Ovary (tissue), 9 donors: Measurements from ENCODE around the gene TNFRSF1B. TPM values are rescaled to one million over a fixed set of nuclear protein-coding genes. Genes with fewer than 3 reads are reported as not detected.
A peak's percentile ranks its signal among the peaks of the same experiment; 100 is the strongest.

ENCODE experiments used
- DNase-seq, 5 donors: peaks; one replicate each; pipeline ENCODE4 v3.0.0-alpha.2; 2019 to 2020
- H3K27ac ChIP-seq, 2 donors: fragments of 200-600 bp; one replicate each; pipeline versions ENCODE4 v1.5.1 to v1.8.0; 2019 to 2022
- H3K27me3 ChIP-seq: fragments of 200-600 bp; one replicate; pipeline ENCODE4 v1.8.0; 2022
- H3K36me3 ChIP-seq: fragments of 200-600 bp; sonication (generic); one replicate; pipeline ENCODE4 v1.5.1; 2019
- H3K4me1 ChIP-seq: one replicate; pipeline ENCODE4 v1.8.1; 2013; ENCODE audit warnings: mild to moderate bottlenecking, moderate library complexity; ENCODE audit not compliant: insufficient read depth
- H3K4me3 ChIP-seq: fragments of 200-600 bp; sonication (generic); one replicate; pipeline ENCODE4 v1.5.1; 2017
- H3K9me3 ChIP-seq, 2 donors: fragments of 200-600 bp in 1 of 2; sonication (generic) in 1 of 2; one replicate each; pipeline versions ENCODE4 v1.5.1 to v1.8.1; 2013 to 2019; ENCODE audit warnings: mild to moderate bottlenecking in 1 of 2, moderate library complexity in 1 of 2
- CTCF ChIP-seq, 3 donors: fragments of 450-650 bp in 2 of 3; fragments of 200-600 bp in 1 of 3; IDR thresholded peaks; one replicate each; pipeline versions ENCODE4 v1.5.1 to v1.8.0; 2016 to 2022; ENCODE audit warnings: antibody characterized with exemption in 3 of 3, mild to moderate bottlenecking in 1 of 3
- EP300 ChIP-seq: sonication (generic); formaldehyde crosslinking; IDR thresholded peaks from one replicate; pipeline ENCODE4 v1.6.1; 2017; ENCODE audit warnings: antibody characterized with exemption
- POLR2A ChIP-seq: fragments of 450-650 bp; IDR thresholded peaks from one replicate; pipeline ENCODE4 v1.6.1; 2017; ENCODE audit warnings: antibody characterized with exemption, mild to moderate bottlenecking, moderate library complexity
- WGBS, 3 donors: extraction: QIAGEN DNeasy Blood & Tissue Kit in 1 of 3; methylation state at CpG; one replicate each; pipeline versions ENCODE4 v1.1.5 to v1.1.7; 2013 to 2017; 5-methylcytosine and 5-hydroxymethylcytosine counted together
- intact Hi-C, 4 donors: fragments of 100-400 bp; cut with DNase I; formaldehyde crosslinking; loops; one replicate each; pipeline versions ENCODE4 v1.11.0 to v1.15.1; 2022 to 2023
- polyA plus RNA-seq, 2 donors: library from polyadenylated mRNA; stranded (reverse); fragments of 200-250 nt in 1 of 2; fragments of 350-450 nt in 1 of 2; fragmentation: Illumina TruSeq in 1 of 2; extraction: RNeasy Lipid Tissue Mini Kit (QIAGEN cat#74804) in 1 of 2; gene quantifications; one replicate each; pipeline ENCODE4 v1.2.3, GENCODE V29; 2013 to 2014
- total RNA-seq, 7 donors: library from RNA; depleted of rRNA in 2 of 7; stranded (reverse); fragments of >200 nt in 2 of 7; fragmentation: NEBNext Ultra II Directional in 3 of 7; extraction: Animal tissue kit (Norgen Biotek cat#: 25700) in 3 of 7; gene quantifications; one replicate each; pipeline versions ENCODE4 v1.1.0 to v1.2.4, GENCODE V29; 2016 to 2023
- donor health status: DM: no; HTN: no; CAD: no; lungs with moderate emphysema.
- donor health status: DM: no; HTN: no; CAD: no.
- donor health status: Bipolar disorder and iron deficiency.
- donor health status: DM: yes; HTN: yes; CAD: no.
- donor health status: DM: no; HTN: no; CAD: no.
- donor health status: DM: yes; HTN: yes; CAD: no.

The TNFRSF1B gene
- total and polyA plus RNA-seq, 9 donors = 10.3 to 27.6 (median 18.7) TPM

GRCh38 chr1:12142891-12143630 lies 23.7 kb upstream of the TNFRSF1B start:
- no peaks in the 10 kb centered on the region for H3K36me3 ChIP-seq
- intact Hi-C loops = no loop called here
- 72 to 78% (median 76%) methylated on average over 20 to 21 of the region's 21 CpGs for WGBS, 3 donors
- peak overlapping the region; percentile 14 to 54 for H3K27ac ChIP-seq
- H3K4me3 ChIP-seq = no peak overlapping the region
- H3K9me3 ChIP-seq = no peaks in the 10 kb centered on the region
- no peaks in the 10 kb centered on the region for H3K27me3 ChIP-seq
- TF ChIP-seq EP300 = no peak
- no peak for TF ChIP-seq POLR2A
- TF ChIP-seq CTCF (IDR thresholded peaks at IDR 0.05) = no peak
- peak in 3 of 5 donors; percentile 25 to 67 (median 41) for DNase-seq
- peaks cover 16% of the 10 kb centered on the region for H3K4me1 ChIP-seq

GRCh38 chr1:12143631-12144155 lies 23.1 kb upstream of the TNFRSF1B start:
- H3K36me3 ChIP-seq = no peaks in the 10 kb centered on the region

GRCh38 chr1:12144236-12144635 lies 22.6 kb upstream of the TNFRSF1B start:
- H3K4me1 ChIP-seq = peaks cover 16% of the 10 kb centered on the region

More at GRCh38 chr1:12143631-12144155, 23.1 kb upstream of the TNFRSF1B start:
- H3K4me1 ChIP-seq = peaks cover 16% of the 10 kb centered on the region
- no peak overlapping the region for H3K4me3 ChIP-seq
- peak; percentile 79 to 88 (median 81) for DNase-seq
- H3K27me3 ChIP-seq = no peaks in the 10 kb centered on the region
- intact Hi-C loops = no loop called here
- no peak for TF ChIP-seq POLR2A
- TF ChIP-seq CTCF (IDR thresholded peaks at IDR 0.05) = peak in 1 of 3 donors; percentile 23
- TF ChIP-seq EP300 = no peak
- WGBS, 3 donors = 11 to 28% (median 14%) methylated on average over 17 of the region's 17 CpGs
- H3K27ac ChIP-seq = peak overlapping the region in 1 of 2 donors; percentile 54
- no peaks in the 10 kb centered on the region for H3K9me3 ChIP-seq

GRCh38 chr1:12144969-12145368 lies 21.8 kb upstream of the TNFRSF1B start:
- Histone ChIP-seq H3K4me3 (no peak overlapping the region), H3K27me3 (no peaks in the 10 kb centered on the region), H3K9me3 (no peaks in the 10 kb centered on the region), H3K27ac (no peak overlapping the region), H3K4me1 (peaks cover 16% of the 10 kb centered on the region), H3K36me3 (no peaks in the 10 kb centered on the region)
- no peak for DNase-seq
- intact Hi-C loops = no loop called here
- 95 to 97% (median 97%) methylated on average over 4 of the region's 4 CpGs for WGBS, 3 donors
- no peak for TF ChIP-seq EP300
- no peak for TF ChIP-seq CTCF (IDR thresholded peaks at IDR 0.05)
- no peak for TF ChIP-seq POLR2A

More at GRCh38 chr1:12144236-12144635, 22.6 kb upstream of the TNFRSF1B start:
- Histone ChIP-seq H3K27ac (peak overlapping the region in 1 of 2 donors; percentile 54), H3K27me3 (no peaks in the 10 kb centered on the region), H3K36me3 (no peaks in the 10 kb centered on the region), H3K9me3 (no peaks in the 10 kb centered on the region), H3K4me3 (no peak overlapping the region)
- no peak for TF ChIP-seq EP300
- TF ChIP-seq POLR2A = no peak
- TF ChIP-seq CTCF (IDR thresholded peaks at IDR 0.05) = no peak
- peak in 1 of 5 donors; percentile 17 for DNase-seq
- WGBS, 3 donors = 70 to 73% (median 72%) methylated on average over 8 of the region's 8 CpGs
- intact Hi-C loops = no loop called here
